Tibial artery (tissue), 4 donors: Measurements from ENCODE around the gene S100A6.

Experiments used
- DNase-seq, 2 donors: peaks; one replicate each; pipeline ENCODE4 v3.0.0-alpha.2; 2019
- H3K27ac ChIP-seq, 2 donors: fragments of 200-600 bp; sonication (generic) in 1 of 2; 1 replicate in 1 of 2; 2 replicates in 1 of 2; pipeline ENCODE4 v1.5.1; 2018 to 2019; ENCODE audit warnings: mild to moderate bottlenecking in 1 of 2
- H3K27me3 ChIP-seq, 2 donors: fragments of 200-600 bp; sonication (generic) in 1 of 2; one replicate each; pipeline versions ENCODE4 v1.5.1 to v1.6.0; 2016 to 2019
- H3K36me3 ChIP-seq, 3 donors: fragments of 200-600 bp; sonication (generic) in 2 of 3; one replicate each; pipeline ENCODE4 v1.5.1; 2016 to 2019; ENCODE audit warnings: mild to moderate bottlenecking in 2 of 3
- H3K4me1 ChIP-seq, 4 donors: fragments of 200-600 bp; sonication (generic) in 2 of 4; 1 replicate in 3 of 4; 2 replicates in 1 of 4; pipeline ENCODE4 v1.5.1; 2016 to 2019
- H3K4me3 ChIP-seq, 2 donors: fragments of 200-600 bp; sonication (generic) in 1 of 2; 1 replicate in 1 of 2; 2 replicates in 1 of 2; pipeline ENCODE4 v1.5.1; 2018 to 2019; ENCODE audit warnings: mild to moderate bottlenecking in 2 of 2
- H3K9me3 ChIP-seq, 3 donors: fragments of 200-600 bp; sonication (generic) in 1 of 3; one replicate each; pipeline ENCODE4 v1.5.1; 2016 to 2019
- intact Hi-C: fragments of 100-400 bp; cut with DNase I; formaldehyde crosslinking; loops from one replicate; pipeline ENCODE4 v1.15.0; 2023; ENCODE audit warnings: low total_unique reads
- TF ChIP-seq, protein P1 (sequence below), 2 experiments: fragments of 200-600 bp in 1 of 2; fragments of 450-650 bp in 1 of 2; IDR thresholded peaks; one replicate each; pipeline ENCODE4 v1.5.1; 2017 to 2019; ENCODE audit warnings: antibody characterized with exemption in 2 of 2, mild to moderate bottlenecking in 1 of 2, moderate library complexity in 1 of 2

S100A6 gene

GRCh38 chr1:153487707-153488106, 48.1 kb downstream of the S100A6 start:
- Histone ChIP-seq H3K27me3 (no peaks in the 10 kb centered on the region), H3K36me3 (no peaks in the 10 kb centered on the region), H3K27ac (peak overlapping the region in 1 of 2 donors; percentile 89), H3K4me1 (peaks cover 0 to 47% (median 38%) of the 10 kb centered on the region in 4 donors), H3K9me3 (no peaks in the 10 kb centered on the region), H3K4me3 (no peak overlapping the region)
- TF ChIP-seq, protein P1, sequence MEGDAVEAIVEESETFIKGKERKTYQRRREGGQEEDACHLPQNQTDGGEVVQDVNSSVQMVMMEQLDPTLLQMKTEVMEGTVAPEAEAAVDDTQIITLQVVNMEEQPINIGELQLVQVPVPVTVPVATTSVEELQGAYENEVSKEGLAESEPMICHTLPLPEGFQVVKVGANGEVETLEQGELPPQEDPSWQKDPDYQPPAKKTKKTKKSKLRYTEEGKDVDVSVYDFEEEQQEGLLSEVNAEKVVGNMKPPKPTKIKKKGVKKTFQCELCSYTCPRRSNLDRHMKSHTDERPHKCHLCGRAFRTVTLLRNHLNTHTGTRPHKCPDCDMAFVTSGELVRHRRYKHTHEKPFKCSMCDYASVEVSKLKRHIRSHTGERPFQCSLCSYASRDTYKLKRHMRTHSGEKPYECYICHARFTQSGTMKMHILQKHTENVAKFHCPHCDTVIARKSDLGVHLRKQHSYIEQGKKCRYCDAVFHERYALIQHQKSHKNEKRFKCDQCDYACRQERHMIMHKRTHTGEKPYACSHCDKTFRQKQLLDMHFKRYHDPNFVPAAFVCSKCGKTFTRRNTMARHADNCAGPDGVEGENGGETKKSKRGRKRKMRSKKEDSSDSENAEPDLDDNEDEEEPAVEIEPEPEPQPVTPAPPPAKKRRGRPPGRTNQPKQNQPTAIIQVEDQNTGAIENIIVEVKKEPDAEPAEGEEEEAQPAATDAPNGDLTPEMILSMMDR (IDR thresholded peaks at IDR 0.05): no peak
- no peak for DNase-seq
- intact Hi-C loops: no loop called here

GRCh38 chr1:153485863-153486262, 49.9 kb downstream of the S100A6 start:
- H3K4me3 ChIP-seq: no peak overlapping the region
- TF ChIP-seq, protein P1 (IDR thresholded peaks at IDR 0.05): no peak
- peaks cover 0 to 29% (median 23%) of the 10 kb centered on the region in 4 donors for H3K4me1 ChIP-seq
- no peaks in the 10 kb centered on the region for H3K36me3 ChIP-seq
- H3K27ac ChIP-seq: no peak overlapping the region
- intact Hi-C loops: no loop called here
- no peaks in the 10 kb centered on the region for H3K27me3 ChIP-seq
- no peaks in the 10 kb centered on the region for H3K9me3 ChIP-seq
- no peak for DNase-seq
